GM23338 (cell line): ENCODE data around the gene RBL2.
"Not testable (repeated sequence)": the region's sequence is repeated elsewhere in the genome, so short reads cannot be mapped to it uniquely, and the experiment has no call there.

ENCODE experiments used
- CREB1 ChIP-seq: fragments of 250-450 bp; sonication (Bioruptor Pico); IDR thresholded peaks from 2 replicates; pipeline ENCODE4 v1.5.0; 2020; ENCODE audit warnings: low read depth, mild to moderate bottlenecking, moderate library complexity
- CTCF ChIP-seq, 2 experiments: fragments of 200-600 bp in 1 of 2; sonication (generic) in 1 of 2; conservative IDR thresholded peaks; 2 replicates each; pipeline versions ENCODE4 v1.5.1 to v1.6.1; 2016 to 2017; ENCODE audit warnings: antibody characterized with exemption in 2 of 2, low read depth in 2 of 2, mild to moderate bottlenecking in 2 of 2, moderate library complexity in 1 of 2
- EZH2 ChIP-seq: fragments of 200-600 bp; sonication (generic); IDR thresholded peaks from one replicate; pipeline ENCODE4 v1.8.0; 2017; ENCODE audit warnings: antibody characterized with exemption, mild to moderate bottlenecking, low read depth; ENCODE audit not compliant: unreplicated experiment
- EZH2phosphoT487 ChIP-seq: fragments of 200-600 bp; sonication (generic); IDR thresholded peaks from one replicate; pipeline ENCODE4 v1.8.1; 2018; ENCODE audit warnings: antibody characterized with exemption; ENCODE audit not compliant: unreplicated experiment
- JUNB ChIP-seq: IDR thresholded peaks from one replicate; pipeline ENCODE4 v1.6.1; 2016; ENCODE audit warnings: antibody characterized with exemption; ENCODE audit not compliant: unreplicated experiment
- NANOG ChIP-seq: IDR thresholded peaks from 2 replicates; pipeline ENCODE4 v1.6.1; 2016; ENCODE audit warnings: antibody characterized with exemption, borderline replicate concordance
- POLR2AphosphoS5 ChIP-seq: IDR thresholded peaks from 2 replicates; pipeline ENCODE4 v1.6.1; 2016; ENCODE audit warnings: antibody characterized with exemption, low read depth
- REST ChIP-seq: IDR thresholded peaks from one replicate; pipeline ENCODE4 v1.6.1; 2018; ENCODE audit warnings: antibody characterized with exemption; ENCODE audit not compliant: unreplicated experiment
- STAT1 ChIP-seq: IDR thresholded peaks from one replicate; pipeline ENCODE4 v1.6.1; 2016; ENCODE audit warnings: antibody characterized with exemption; ENCODE audit not compliant: unreplicated experiment
- ZNF331 ChIP-seq: fragments of 250-450 bp; sonication (Bioruptor Pico); IDR thresholded peaks from 2 replicates; pipeline ENCODE4 v1.5.0; 2020; ENCODE audit warnings: low read depth, mild to moderate bottlenecking, moderate library complexity

GRCh38 chr16:53512795-53513194, 78.5 kb downstream of the RBL2 start:
- TF ChIP-seq CTCF (conservative IDR thresholded peaks at IDR 0.05; ENCODE audit: low read depth in 2 of 2); POLR2AphosphoS5; REST; EZH2phosphoT487; STAT1; CREB1; JUNB; EZH2; ZNF331 (CRISPR knock-in tag); NANOG: not testable (repeated sequence)
